Panc1 (cell line): ENCODE results near the gene BUB1. TPM values are rescaled to one million over a fixed set of nuclear protein-coding genes. Genes with fewer than 3 reads are reported as not detected.
"Not testable (repeated sequence)": the region's sequence is repeated elsewhere in the genome, so short reads cannot be mapped to it uniquely, and the experiment has no call there.

ENCODE experiments used
- ATAC-seq: fragments of 200-7000 bp; cut with Tn5 transposase; 2 replicates; pipeline ENCODE4 v1.9.1; 2020; ENCODE audit warnings: mild to moderate bottlenecking, moderate library complexity
- BruUV-seq: library from RNA; stranded (reverse); fragments of 400-500 nt; replicated peaks from 2 replicates; lab custom pipeline; 2021; lab: Mats Ljungman, UMichigan
- CTCF ChIA-PET: fragments of 300-600 bp; sonication (Branson Sonifier 250); formaldehyde crosslinking; loops from one replicate; lab custom pipeline; 2022; ENCODE audit warnings: antibody characterized with exemption; lab: Charles Lee
- POLR2A ChIA-PET: fragments of 300-600 bp; sonication (Branson Sonifier 250); formaldehyde crosslinking; loops from one replicate; lab custom pipeline; 2022; ENCODE audit warnings: antibody characterized with exemption; lab: Charles Lee
- DNase-seq: peaks from one replicate; pipeline ENCODE4 v3.0.0-alpha.2; 2010; ENCODE audit warnings: low read depth, low spot score
- H3K27ac ChIP-seq: 2 replicates; pipeline ENCODE4 v1.5.1; 2011; ENCODE audit warnings: mild to moderate bottlenecking, low read length, inconsistent platforms
- H3K27me3 ChIP-seq: fragments of 200-500 bp; sonication (Bioruptor generic); 2 replicates; pipeline ENCODE4 v1.6.0; 2014; ENCODE audit warnings: low read length, inconsistent platforms; ENCODE audit not compliant: control insufficient read depth, insufficient read depth
- H3K36me3 ChIP-seq: fragments of 200-500 bp; sonication (Bioruptor generic); 2 replicates; pipeline ENCODE4 v1.5.1; 2014; ENCODE audit warnings: inconsistent platforms, mild to moderate bottlenecking, low read length, moderate library complexity; ENCODE audit not compliant: control insufficient read depth, insufficient read depth
- H3K4me1 ChIP-seq: 2 replicates; pipeline ENCODE4 v1.5.1; 2011; ENCODE audit warnings: inconsistent platforms, mild to moderate bottlenecking, low read length, moderate library complexity; ENCODE audit not compliant: control insufficient read depth, insufficient read depth
- H3K4me3 ChIP-seq, 2 experiments: 2 replicates each; pipeline ENCODE4 v1.5.1; 2011 to 2012; ENCODE audit warnings: low read depth in 2 of 2, low read length in 2 of 2, mild to moderate bottlenecking in 2 of 2, inconsistent platforms in 1 of 2, moderate library complexity in 1 of 2
- H3K9me3 ChIP-seq: fragments of 200-500 bp; sonication (Bioruptor generic); 2 replicates; pipeline ENCODE4 v1.5.1; 2014; ENCODE audit warnings: low read depth, mild to moderate bottlenecking, inconsistent platforms, low read length, moderate library complexity; ENCODE audit not compliant: control insufficient read depth, insufficient read depth
- in situ Hi-C: cut with HindIII; loops from 2 replicates; pipeline ENCODE4 v1.10.0; 2016; ENCODE audit warnings: low sequenced_read_pairs, low pct_unique_long_range_greater_than_20kb
- intact Hi-C: fragments of 100-400 bp; cut with micrococcal nuclease; formaldehyde crosslinking; loops from one replicate; pipeline ENCODE4 v1.10.0; 2022; ENCODE audit not compliant: unreplicated experiment
- total RNA-seq: library from RNA; stranded (reverse); gene quantifications from one replicate; pipeline ENCODE4 v1.2.1, GENCODE V29; 2021; ENCODE audit not compliant: unreplicated experiment

BUB1 gene
- total RNA-seq, 1 experiment from 2014 or later: 91.2 TPM

DNA sequence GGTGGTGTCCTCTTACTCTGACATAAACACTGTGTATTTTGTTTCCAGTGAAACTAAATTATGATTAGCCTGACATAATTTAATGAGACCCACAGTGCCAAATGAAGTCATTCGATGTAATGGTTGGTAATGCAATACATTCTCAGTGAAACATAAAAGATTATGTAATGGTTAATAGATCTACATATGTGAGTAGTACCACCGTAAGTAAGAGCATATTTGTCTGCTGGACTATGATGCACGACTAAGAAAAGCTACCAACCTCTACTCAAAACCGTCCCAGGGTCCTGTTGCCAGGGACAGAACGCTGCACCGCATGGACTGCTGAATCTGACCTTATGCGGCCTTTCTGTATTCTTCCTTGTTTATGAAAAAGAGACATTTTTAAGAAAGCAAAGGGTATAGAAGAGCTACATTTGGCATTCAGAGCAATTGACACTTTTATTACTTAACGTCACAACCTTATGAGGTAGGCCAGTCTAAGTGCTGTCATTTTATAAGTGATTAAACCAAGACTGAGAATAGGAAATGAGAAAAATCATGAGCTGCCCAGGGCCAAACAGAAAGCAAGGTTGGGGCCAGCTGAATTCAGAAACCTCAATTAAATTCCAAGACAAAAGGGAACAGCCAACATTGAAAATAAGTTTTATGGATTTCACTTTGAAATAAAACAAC lies 73.8 kb downstream of the BUB1 start:
- H3K4me1 ChIP-seq, POLR2A ChIA-PET, H3K4me3 ChIP-seq, intact Hi-C loops, BruUV-seq, H3K27me3 ChIP-seq, H3K36me3 ChIP-seq, in situ Hi-C loops, ATAC-seq, CTCF ChIA-PET, DNase-seq, H3K9me3 ChIP-seq, H3K27ac ChIP-seq: not testable (repeated sequence)

DNA sequence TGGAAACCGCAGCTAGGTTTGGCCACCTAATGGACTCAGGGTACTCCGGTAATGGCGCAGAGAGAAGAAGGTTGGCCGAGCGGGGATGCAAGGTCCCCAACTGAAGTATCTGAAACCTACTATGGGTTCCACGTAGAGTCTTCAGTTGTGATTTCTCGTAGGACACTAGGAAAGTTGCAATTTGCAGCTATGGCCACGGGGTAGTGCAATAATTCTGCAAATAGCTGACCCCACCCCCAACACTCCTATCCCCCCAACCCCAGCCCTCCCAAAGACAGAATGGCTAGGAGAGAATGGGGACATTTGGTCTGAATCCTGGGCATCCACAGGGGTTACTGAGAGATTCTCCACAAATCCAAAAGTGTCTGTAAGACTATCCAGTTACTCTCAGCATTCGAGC lies 75.7 kb downstream of the BUB1 start:
- H3K4me3 ChIP-seq, in situ Hi-C loops, H3K27me3 ChIP-seq, BruUV-seq, CTCF ChIA-PET, H3K9me3 ChIP-seq, ATAC-seq, H3K4me1 ChIP-seq, H3K36me3 ChIP-seq, H3K27ac ChIP-seq, intact Hi-C loops, POLR2A ChIA-PET, DNase-seq: not testable (repeated sequence)

DNA sequence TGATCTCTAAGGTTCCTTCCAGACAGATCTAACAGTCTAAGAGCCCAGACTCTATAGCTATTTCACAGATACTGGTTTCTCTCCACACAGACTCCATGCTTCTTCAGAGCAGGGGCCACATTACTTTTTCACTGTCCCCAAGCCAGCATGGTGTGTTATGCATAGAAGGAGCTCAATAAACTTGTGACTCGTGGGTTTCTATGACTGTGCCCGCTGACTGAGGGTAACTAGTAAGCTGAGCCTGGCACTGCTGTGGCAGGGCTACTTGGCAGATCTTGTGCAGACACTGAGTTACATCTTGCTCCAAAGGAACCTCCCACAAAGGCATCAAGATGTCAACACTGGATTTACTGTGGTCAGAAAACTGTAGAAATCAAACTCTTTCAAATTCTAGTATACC lies 85.9 kb downstream of the BUB1 start:
- H3K36me3 ChIP-seq, H3K27me3 ChIP-seq, H3K4me1 ChIP-seq, H3K27ac ChIP-seq, POLR2A ChIA-PET, BruUV-seq, H3K4me3 ChIP-seq, H3K9me3 ChIP-seq, DNase-seq, CTCF ChIA-PET, in situ Hi-C loops, intact Hi-C loops: not testable (repeated sequence)
- peak; percentile 23 for ATAC-seq

DNA sequence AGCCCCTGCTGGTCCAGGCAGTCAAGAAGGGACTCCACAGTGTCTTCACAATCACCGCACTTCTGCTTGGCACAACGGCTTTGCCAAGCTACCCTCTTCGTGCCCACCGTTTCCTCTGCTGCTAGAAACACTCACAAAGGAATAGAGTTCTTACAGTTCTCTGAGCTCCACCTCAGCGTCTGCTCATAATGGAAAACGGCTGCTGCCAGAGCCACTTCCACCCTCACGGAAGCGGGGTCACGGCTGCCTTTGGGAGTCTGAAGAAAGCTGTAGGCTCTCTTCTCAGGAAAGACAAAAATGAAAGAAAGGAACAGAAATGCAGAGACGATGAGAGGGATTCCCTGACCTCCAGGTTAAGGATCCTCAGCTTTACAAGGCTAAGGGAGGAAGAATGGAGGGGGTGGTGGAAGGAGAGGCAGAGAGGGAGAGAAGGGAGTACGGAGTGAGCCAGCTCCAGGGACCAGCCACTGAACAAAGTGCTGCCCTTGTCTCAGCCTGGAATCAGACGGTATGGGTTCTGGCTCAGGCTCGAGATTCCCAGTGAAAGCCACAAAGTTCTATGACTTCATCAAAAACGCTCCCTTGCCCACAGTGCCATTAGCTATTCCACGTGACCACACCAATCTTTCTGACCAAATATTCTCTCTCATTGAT lies 88.1 kb downstream of the BUB1 start:
- in situ Hi-C loops, intact Hi-C loops: not testable (repeated sequence)

DNA sequence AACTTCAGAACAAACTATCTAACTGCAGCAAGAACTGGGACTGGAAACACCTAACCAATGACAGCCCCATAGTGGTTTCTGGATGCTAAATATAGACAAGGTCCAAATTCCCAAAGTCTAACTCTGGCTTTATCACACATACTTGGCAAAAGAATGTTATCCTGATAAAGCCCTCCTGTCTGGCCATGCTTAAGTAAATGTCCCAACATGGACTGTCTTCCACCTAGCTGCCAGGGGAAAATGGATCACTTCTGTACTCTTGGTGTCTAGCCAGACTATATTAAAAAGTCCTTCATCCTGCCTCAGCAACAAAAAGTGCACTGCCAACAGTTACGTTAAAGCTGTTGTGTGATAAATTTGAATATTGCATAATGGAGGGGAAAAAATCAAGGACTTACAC lies 89.3 kb downstream of the BUB1 start:
- CTCF ChIA-PET, H3K36me3 ChIP-seq, H3K27ac ChIP-seq, H3K4me3 ChIP-seq, in situ Hi-C loops, ATAC-seq, DNase-seq, H3K27me3 ChIP-seq, POLR2A ChIA-PET, intact Hi-C loops, H3K4me1 ChIP-seq, BruUV-seq, H3K9me3 ChIP-seq: not testable (repeated sequence)

More for the DNA sequence above, 88.1 kb downstream of the BUB1 start:
- POLR2A ChIA-PET, H3K36me3 ChIP-seq, CTCF ChIA-PET, H3K27ac ChIP-seq, H3K27me3 ChIP-seq, H3K4me1 ChIP-seq, H3K4me3 ChIP-seq, H3K9me3 ChIP-seq, BruUV-seq, DNase-seq: not testable (repeated sequence)
- peak; percentile 88 for ATAC-seq

Other genes starting within 250 kb of the BUB1 start
- 0.51 TPM for gene LIMS4, start 205.2 kb downstream of the BUB1 start, total RNA-seq
- gene RGPD6, start 100.8 kb downstream of the BUB1 start, total RNA-seq: 38.4 TPM
- 4.9 TPM for gene ACOXL, start 54.5 kb upstream of the BUB1 start, total RNA-seq